ENCODE data around the gene ALDH1B1. TPM values are rescaled to one million over a fixed set of nuclear protein-coding genes. Genes with fewer than 3 reads are reported as not detected.

The ALDH1B1 gene
- total and polyA plus RNA-seq, 2 experiments from 2014 or later, result 26.9 to 39.5 TPM

GRCh38 chr9:38345851-38346755, 46.4 kb upstream of the ALDH1B1 start:
- no peak for DNase-seq
- 47 to 49% methylated on average over 10 of the region's 10 CpGs for WGBS, 2 experiments (ENCODE audit: low coverage in 1 of 2, low lambda C conversion rate in 2 of 2, missing lambda C conversion rate in 2 of 2)
- Histone ChIP-seq H3K36me3 (ENCODE audit: low read depth) (no peaks in the 10 kb centered on the region), H3K9me3 (ENCODE audit: low read depth) (no peaks in the 10 kb centered on the region), H3K4me3 (no peak overlapping the region), H3K9me2 (ENCODE audit: insufficient read depth) (no peaks in the 10 kb centered on the region), H3K4me1 (ENCODE audit: insufficient read depth) (no peaks in the 10 kb centered on the region), H3K9ac (no peak overlapping the region), H3K27ac (no peak overlapping the region), H3K4me2 (ENCODE audit: unreplicated experiment) (no peak overlapping the region), H2AFZ (no peak overlapping the region), H3K79me2 (ENCODE audit: insufficient read depth) (no peaks in the 10 kb centered on the region), H3F3A (ENCODE audit: insufficient read depth) (no peaks in the 10 kb centered on the region), H3K27me3 (replicated peaks; ENCODE audit: insufficient read depth) (peaks cover 58% of the 10 kb centered on the region), H4K20me1 (ENCODE audit: insufficient read depth) (no peaks in the 10 kb centered on the region)
- no peak for TF ChIP-seq EZH2 (IDR thresholded peaks at IDR 0.05; ENCODE audit: insufficient read depth, poor library complexity, severe bottlenecking)
- TF ChIP-seq EZH2phosphoT487 (IDR thresholded peaks at IDR 0.05; ENCODE audit: insufficient read depth, low read depth), result no peak
- in situ Hi-C loops (cut with MboI), result loop anchor here (10.0 to 25.0 kb wide), 2 partner anchors 441 to 759 kb away; partner anchors contain the start of genes FBXO10, SLC25A51 and TOMM5

- WGBS, 2 experiments (ENCODE audit: low coverage in 1 of 2, low lambda C conversion rate in 2 of 2, missing lambda C conversion rate in 2 of 2), result 3% methylated on average over 7 of the region's 7 CpGs
- no peak overlapping the region for H3K9ac ChIP-seq
- no peaks in the 10 kb centered on the region for H3K79me2 ChIP-seq (ENCODE audit: insufficient read depth)
- H3K9me2 ChIP-seq (ENCODE audit: insufficient read depth), result no peaks in the 10 kb centered on the region
- no peak overlapping the region for H2AFZ ChIP-seq
- no peaks in the 10 kb centered on the region for H3K9me3 ChIP-seq (ENCODE audit: low read depth)
- no peaks in the 10 kb centered on the region for H3K36me3 ChIP-seq (ENCODE audit: low read depth)
- H3K4me3 ChIP-seq, result no peak overlapping the region
- H3K4me2 ChIP-seq (ENCODE audit: unreplicated experiment), result no peak overlapping the region
- TF ChIP-seq EZH2 (IDR thresholded peaks at IDR 0.05; ENCODE audit: insufficient read depth, poor library complexity, severe bottlenecking) (no peak), EZH2phosphoT487 (IDR thresholded peaks at IDR 0.05; ENCODE audit: insufficient read depth, low read depth) (no peak)
- H3K27ac ChIP-seq, result no peak overlapping the region
- no peaks in the 10 kb centered on the region for H4K20me1 ChIP-seq (ENCODE audit: insufficient read depth)
- H3K27me3 ChIP-seq (replicated peaks; ENCODE audit: insufficient read depth), result peaks cover 63% of the 10 kb centered on the region
- DNase-seq, result no peak
- no peaks in the 10 kb centered on the region for H3F3A ChIP-seq (ENCODE audit: insufficient read depth)
- no peaks in the 10 kb centered on the region for H3K4me1 ChIP-seq (ENCODE audit: insufficient read depth)
- in situ Hi-C loops (cut with MboI), result loop anchor here (10.0 to 25.0 kb wide), 2 partner anchors 442 to 760 kb away; partner anchors contain the start of genes FBXO10, SLC25A51 and TOMM5
These were observed 45.7 kb upstream of the ALDH1B1 start for GRCh38 chr9:38346811-38347210.

- H3K4me1 ChIP-seq (ENCODE audit: insufficient read depth), result no peaks in the 10 kb centered on the region
- no peaks in the 10 kb centered on the region for H3K36me3 ChIP-seq (ENCODE audit: low read depth)
- TF ChIP-seq EZH2 (IDR thresholded peaks at IDR 0.05; ENCODE audit: insufficient read depth, poor library complexity, severe bottlenecking), result no peak
- TF ChIP-seq EZH2phosphoT487 (IDR thresholded peaks at IDR 0.05; ENCODE audit: insufficient read depth, low read depth), result no peak
- no peak overlapping the region for H3K9ac ChIP-seq
- no peaks in the 10 kb centered on the region for H3K9me3 ChIP-seq (ENCODE audit: low read depth)
- H3K4me2 ChIP-seq (ENCODE audit: unreplicated experiment), result no peak overlapping the region
- no peak for DNase-seq
- peaks cover 68% of the 10 kb centered on the region for H3K27me3 ChIP-seq (replicated peaks; ENCODE audit: insufficient read depth)
- in situ Hi-C loops (cut with MboI), result loop anchor here (10.0 to 25.0 kb wide), 2 partner anchors 442 to 760 kb away; partner anchors contain the start of genes FBXO10, SLC25A51 and TOMM5
- H3F3A ChIP-seq (ENCODE audit: insufficient read depth), result no peaks in the 10 kb centered on the region
- H2AFZ ChIP-seq, result no peak overlapping the region
- no peaks in the 10 kb centered on the region for H3K9me2 ChIP-seq (ENCODE audit: insufficient read depth)
- H3K4me3 ChIP-seq, result no peak overlapping the region
- H3K27ac ChIP-seq, result no peak overlapping the region
- no peaks in the 10 kb centered on the region for H3K79me2 ChIP-seq (ENCODE audit: insufficient read depth)
- no peaks in the 10 kb centered on the region for H4K20me1 ChIP-seq (ENCODE audit: insufficient read depth)
- 0 to 8% methylated on average over 2 of the region's 2 CpGs for WGBS, 2 experiments (ENCODE audit: low coverage in 1 of 2, low lambda C conversion rate in 2 of 2, missing lambda C conversion rate in 2 of 2)
These were observed 45.2 kb upstream of the ALDH1B1 start for GRCh38 chr9:38347271-38347671.

GRCh38 chr9:38347946-38348345, 44.6 kb upstream of the ALDH1B1 start:
- no peaks in the 10 kb centered on the region for H3F3A ChIP-seq (ENCODE audit: insufficient read depth)
- no peaks in the 10 kb centered on the region for H4K20me1 ChIP-seq (ENCODE audit: insufficient read depth)
- no peak overlapping the region for H3K27ac ChIP-seq
- DNase-seq, result no peak
- no peaks in the 10 kb centered on the region for H3K9me2 ChIP-seq (ENCODE audit: insufficient read depth)
- H3K79me2 ChIP-seq (ENCODE audit: insufficient read depth), result no peaks in the 10 kb centered on the region
- H3K4me2 ChIP-seq (ENCODE audit: unreplicated experiment), result no peak overlapping the region
- H2AFZ ChIP-seq, result no peak overlapping the region
- WGBS, 2 experiments (ENCODE audit: low coverage in 1 of 2, low lambda C conversion rate in 2 of 2, missing lambda C conversion rate in 2 of 2), result 48 to 50% methylated on average over 3 of the region's 3 CpGs
- TF ChIP-seq EZH2phosphoT487 (IDR thresholded peaks at IDR 0.05; ENCODE audit: insufficient read depth, low read depth), result no peak
- in situ Hi-C loops (cut with MboI), result loop anchor here (10.0 to 25.0 kb wide), 2 partner anchors 443 to 761 kb away; partner anchors contain the start of genes FBXO10, SLC25A51 and TOMM5
- H3K9me3 ChIP-seq (ENCODE audit: low read depth), result no peaks in the 10 kb centered on the region
- H3K4me1 ChIP-seq (ENCODE audit: insufficient read depth), result no peaks in the 10 kb centered on the region
- H3K27me3 ChIP-seq (replicated peaks; ENCODE audit: insufficient read depth), result peaks cover 73% of the 10 kb centered on the region
- no peak overlapping the region for H3K4me3 ChIP-seq
- H3K36me3 ChIP-seq (ENCODE audit: low read depth), result no peaks in the 10 kb centered on the region
- H3K9ac ChIP-seq, result no peak overlapping the region
